GM19099 (cell line): Measurements from ENCODE around the gene RFPL3.
"Not testable (repeated sequence)": the region's sequence is repeated elsewhere in the genome, so short reads cannot be mapped to it uniquely, and the experiment has no call there.

Source experiments
- POLR2A ChIP-seq: IDR thresholded peaks from 3 replicates; pipeline ENCODE4 v1.6.1; 2011; ENCODE audit warnings: low read depth; ENCODE audit not compliant: insufficient read length; ENCODE audit errors: extremely low read depth

The RFPL3 gene

GRCh38 chr22:32357567-32357966 lies at the start of gene RFPL3:
RFPL3 (plus strand) TSS chr22:32357867; CDS start chr22:32358072, 205 bp downstream.
- not testable (repeated sequence) for TF ChIP-seq POLR2A

- no peak for TF ChIP-seq POLR2A
Measured at GRCh38 chr22:32308191-32308590, 49.5 kb upstream of the RFPL3 start.

GRCh38 chr22:32308934-32309333 lies 48.7 kb upstream of the RFPL3 start:
- TF ChIP-seq POLR2A: no peak

GRCh38 chr22:32309585-32310251 lies 47.9 kb upstream of the RFPL3 start:
- TF ChIP-seq POLR2A: no peak

GRCh38 chr22:32310777-32311176 lies 46.9 kb upstream of the RFPL3 start:
- TF ChIP-seq POLR2A: no peak

- TF ChIP-seq POLR2A: no peak
Measured at GRCh38 chr22:32311551-32312071, 46.1 kb upstream of the RFPL3 start.

GRCh38 chr22:32312748-32313147 lies 44.9 kb upstream of the RFPL3 start:
- no peak for TF ChIP-seq POLR2A

GRCh38 chr22:32313532-32313931 lies 44.1 kb upstream of the RFPL3 start:
- no peak for TF ChIP-seq POLR2A

GRCh38 chr22:32317524-32317923 lies 40.1 kb upstream of the RFPL3 start:
- no peak for TF ChIP-seq POLR2A

- no peak for TF ChIP-seq POLR2A
Measured at GRCh38 chr22:32318361-32318760, 39.3 kb upstream of the RFPL3 start.

- no peak for TF ChIP-seq POLR2A
Measured at GRCh38 chr22:32319861-32320406, 37.7 kb upstream of the RFPL3 start.

- no peak for TF ChIP-seq POLR2A
Measured at GRCh38 chr22:32322986-32323385, 34.7 kb upstream of the RFPL3 start.

GRCh38 chr22:32323513-32324164 lies 34.0 kb upstream of the RFPL3 start:
- TF ChIP-seq POLR2A: no peak

- TF ChIP-seq POLR2A: no peak
Measured at GRCh38 chr22:32324505-32325415, 32.9 kb upstream of the RFPL3 start.

- TF ChIP-seq POLR2A: no peak
Measured at GRCh38 chr22:32325416-32325801, 32.3 kb upstream of the RFPL3 start.
